ENCODE data around the gene TRIM52.

GRCh38 chr5:181207214-181207959 lies 53.6 kb downstream of the TRIM52 start:
- TF ChIP-seq, protein P1, sequence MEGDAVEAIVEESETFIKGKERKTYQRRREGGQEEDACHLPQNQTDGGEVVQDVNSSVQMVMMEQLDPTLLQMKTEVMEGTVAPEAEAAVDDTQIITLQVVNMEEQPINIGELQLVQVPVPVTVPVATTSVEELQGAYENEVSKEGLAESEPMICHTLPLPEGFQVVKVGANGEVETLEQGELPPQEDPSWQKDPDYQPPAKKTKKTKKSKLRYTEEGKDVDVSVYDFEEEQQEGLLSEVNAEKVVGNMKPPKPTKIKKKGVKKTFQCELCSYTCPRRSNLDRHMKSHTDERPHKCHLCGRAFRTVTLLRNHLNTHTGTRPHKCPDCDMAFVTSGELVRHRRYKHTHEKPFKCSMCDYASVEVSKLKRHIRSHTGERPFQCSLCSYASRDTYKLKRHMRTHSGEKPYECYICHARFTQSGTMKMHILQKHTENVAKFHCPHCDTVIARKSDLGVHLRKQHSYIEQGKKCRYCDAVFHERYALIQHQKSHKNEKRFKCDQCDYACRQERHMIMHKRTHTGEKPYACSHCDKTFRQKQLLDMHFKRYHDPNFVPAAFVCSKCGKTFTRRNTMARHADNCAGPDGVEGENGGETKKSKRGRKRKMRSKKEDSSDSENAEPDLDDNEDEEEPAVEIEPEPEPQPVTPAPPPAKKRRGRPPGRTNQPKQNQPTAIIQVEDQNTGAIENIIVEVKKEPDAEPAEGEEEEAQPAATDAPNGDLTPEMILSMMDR (IDR thresholded peaks at IDR 0.05): no peak
- TF ChIP-seq POLR2AphosphoS5 (IDR thresholded peaks at IDR 0.05; ENCODE audit: low read depth, low read length): peak; percentile 82
- TF ChIP-seq, protein P2, sequence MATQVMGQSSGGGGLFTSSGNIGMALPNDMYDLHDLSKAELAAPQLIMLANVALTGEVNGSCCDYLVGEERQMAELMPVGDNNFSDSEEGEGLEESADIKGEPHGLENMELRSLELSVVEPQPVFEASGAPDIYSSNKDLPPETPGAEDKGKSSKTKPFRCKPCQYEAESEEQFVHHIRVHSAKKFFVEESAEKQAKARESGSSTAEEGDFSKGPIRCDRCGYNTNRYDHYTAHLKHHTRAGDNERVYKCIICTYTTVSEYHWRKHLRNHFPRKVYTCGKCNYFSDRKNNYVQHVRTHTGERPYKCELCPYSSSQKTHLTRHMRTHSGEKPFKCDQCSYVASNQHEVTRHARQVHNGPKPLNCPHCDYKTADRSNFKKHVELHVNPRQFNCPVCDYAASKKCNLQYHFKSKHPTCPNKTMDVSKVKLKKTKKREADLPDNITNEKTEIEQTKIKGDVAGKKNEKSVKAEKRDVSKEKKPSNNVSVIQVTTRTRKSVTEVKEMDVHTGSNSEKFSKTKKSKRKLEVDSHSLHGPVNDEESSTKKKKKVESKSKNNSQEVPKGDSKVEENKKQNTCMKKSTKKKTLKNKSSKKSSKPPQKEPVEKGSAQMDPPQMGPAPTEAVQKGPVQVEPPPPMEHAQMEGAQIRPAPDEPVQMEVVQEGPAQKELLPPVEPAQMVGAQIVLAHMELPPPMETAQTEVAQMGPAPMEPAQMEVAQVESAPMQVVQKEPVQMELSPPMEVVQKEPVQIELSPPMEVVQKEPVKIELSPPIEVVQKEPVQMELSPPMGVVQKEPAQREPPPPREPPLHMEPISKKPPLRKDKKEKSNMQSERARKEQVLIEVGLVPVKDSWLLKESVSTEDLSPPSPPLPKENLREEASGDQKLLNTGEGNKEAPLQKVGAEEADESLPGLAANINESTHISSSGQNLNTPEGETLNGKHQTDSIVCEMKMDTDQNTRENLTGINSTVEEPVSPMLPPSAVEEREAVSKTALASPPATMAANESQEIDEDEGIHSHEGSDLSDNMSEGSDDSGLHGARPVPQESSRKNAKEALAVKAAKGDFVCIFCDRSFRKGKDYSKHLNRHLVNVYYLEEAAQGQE (IDR thresholded peaks at IDR 0.05; ENCODE audit: insufficient read depth in 1 of 2, low read depth in 2 of 2, low read length in 1 of 2): no peak
